ENCODE results near the gene RNF148.

Gene RNF148

DNA sequence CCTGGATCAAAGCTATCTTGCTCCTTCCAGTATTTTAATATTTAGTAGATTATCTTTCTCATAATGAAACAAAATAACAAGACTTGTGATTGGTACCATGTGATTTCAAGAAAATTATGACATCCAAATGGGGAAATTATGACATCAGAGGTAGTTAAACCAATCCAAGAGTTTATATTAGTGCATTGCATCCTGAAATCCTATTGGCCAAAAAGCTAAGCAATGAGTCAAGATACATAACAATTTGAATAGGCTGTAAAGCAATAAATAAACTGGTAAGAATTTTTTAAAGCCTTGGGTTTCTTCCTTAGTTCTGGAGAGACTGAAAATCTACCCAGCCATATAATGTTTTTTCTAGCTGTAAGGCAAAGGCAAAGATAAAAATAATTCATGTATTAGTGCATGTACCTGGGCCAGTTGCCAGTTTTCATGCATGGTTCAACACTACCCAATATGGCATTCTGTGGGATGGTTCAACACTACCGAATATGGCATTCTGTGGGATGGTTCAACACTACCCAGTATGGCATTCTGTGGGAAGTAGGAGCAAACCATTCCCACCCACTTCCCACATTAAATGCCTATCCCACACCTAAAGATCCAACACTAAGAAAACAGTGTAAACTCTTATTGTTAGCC, at the start of gene RNF148:
TSS of gene RNF148 (minus strand) at position 51 of the 639 bp plus-strand sequence. CDS start 172 bp downstream, outside the sequence.
- in situ Hi-C loops (cut with HindIII; ENCODE audit: low sequenced_read_pairs), result no loop called here

DNA sequence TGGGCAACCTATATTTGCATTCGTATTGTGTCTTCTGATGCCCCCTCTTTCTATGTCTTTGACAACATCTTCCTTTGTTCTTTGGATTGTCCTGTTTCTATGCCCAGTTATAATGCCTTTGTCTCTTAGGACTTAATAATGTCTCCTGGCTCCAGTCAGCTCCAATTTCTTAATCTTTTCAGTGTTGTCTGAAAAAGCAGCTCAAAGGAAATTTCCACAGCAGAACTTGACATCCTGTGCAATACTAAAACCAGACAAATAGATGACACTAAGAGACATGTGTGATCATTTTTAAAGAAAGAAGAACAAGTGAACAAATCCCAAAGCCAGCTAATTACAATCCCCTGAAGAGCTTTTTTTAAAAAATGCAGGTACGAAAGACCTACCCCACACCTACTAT, 47.7 kb upstream of the RNF148 start:
- in situ Hi-C loops (cut with HindIII; ENCODE audit: low sequenced_read_pairs), result no loop called here

DNA sequence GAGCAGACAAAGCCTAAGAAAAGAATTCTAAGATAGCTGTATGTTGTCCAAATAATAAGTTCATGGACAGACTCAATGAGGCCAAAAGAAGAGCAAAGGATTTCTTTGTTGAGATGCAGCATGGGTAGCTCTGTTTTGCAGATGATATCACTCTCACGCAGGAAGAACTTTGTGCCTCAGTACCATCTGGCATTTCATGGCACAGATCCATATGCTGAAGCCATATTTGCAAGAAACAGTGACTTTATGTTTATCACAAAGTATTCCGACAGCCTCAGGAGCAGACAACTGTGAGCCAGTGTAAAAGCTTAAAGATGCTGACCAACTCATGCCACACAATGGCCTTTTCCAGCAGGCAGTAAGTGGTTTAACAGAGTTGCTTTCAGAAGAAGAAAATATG, 45.5 kb upstream of the RNF148 start:
- in situ Hi-C loops (cut with HindIII; ENCODE audit: low sequenced_read_pairs), result no loop called here

DNA sequence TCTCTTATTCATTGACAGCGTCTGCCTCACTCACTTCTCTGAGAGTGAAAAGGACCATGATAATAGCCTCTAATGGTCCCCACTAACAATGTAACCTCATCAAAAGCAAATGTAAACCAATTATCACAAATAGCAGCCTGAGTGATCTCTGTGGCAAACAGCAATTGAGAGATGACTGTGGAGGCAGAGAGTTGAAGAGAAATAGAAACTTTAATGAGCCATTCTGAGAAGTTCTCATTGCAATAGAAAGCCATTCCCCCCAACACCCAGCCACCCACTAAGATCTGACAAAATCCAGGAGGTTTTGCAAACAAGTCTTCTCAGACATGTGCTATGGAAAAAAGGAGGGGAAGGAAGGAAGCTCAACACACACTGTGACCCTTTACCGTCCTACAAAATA, 44.2 kb upstream of the RNF148 start:
- in situ Hi-C loops (cut with HindIII; ENCODE audit: low sequenced_read_pairs), result no loop called here

DNA sequence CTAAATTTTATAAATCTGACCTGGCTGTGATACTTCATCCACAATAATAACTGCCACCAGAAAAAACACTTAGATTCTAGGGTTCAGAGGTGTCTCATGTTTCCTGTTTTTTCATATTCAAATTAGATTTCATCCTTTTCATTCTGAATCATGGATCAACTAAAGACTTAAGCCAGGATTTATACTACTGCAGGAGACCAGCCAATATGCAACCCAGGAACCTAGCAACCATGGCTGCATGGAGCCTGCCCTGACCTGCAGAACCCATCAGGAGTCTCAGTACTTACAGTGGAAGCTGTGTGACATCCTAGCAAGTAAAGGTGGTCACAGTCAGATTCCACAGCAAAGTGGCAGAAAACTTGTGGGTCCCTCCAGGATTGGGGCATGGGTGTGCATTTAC, 40.5 kb upstream of the RNF148 start:
- in situ Hi-C loops (cut with HindIII; ENCODE audit: low sequenced_read_pairs), result no loop called here

- in situ Hi-C loops (cut with HindIII; ENCODE audit: low sequenced_read_pairs), result no loop called here
These were observed 36.2 kb upstream of the RNF148 start for GRCh38 chr7:122738947-122739346.

DNA sequence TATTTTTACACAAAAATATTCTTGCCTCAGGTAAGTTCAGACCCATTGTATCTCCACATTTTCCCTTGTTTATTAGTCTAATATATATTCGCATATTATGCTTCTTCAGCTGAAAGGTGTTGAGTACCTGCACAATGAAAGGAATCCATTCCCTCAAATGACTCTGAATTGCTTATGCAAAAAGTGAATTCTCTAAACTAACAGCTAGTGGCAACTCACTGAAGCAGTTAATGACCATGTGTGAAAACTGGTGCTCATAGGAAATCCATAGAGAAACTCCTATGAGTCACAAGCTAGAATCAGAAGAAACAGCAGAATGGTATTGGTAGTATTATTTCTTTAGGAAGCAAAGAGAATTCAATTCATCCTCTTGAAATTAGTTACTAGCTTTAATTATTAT, 33.5 kb upstream of the RNF148 start:
- in situ Hi-C loops (cut with HindIII; ENCODE audit: low sequenced_read_pairs), result no loop called here

- in situ Hi-C loops (cut with HindIII; ENCODE audit: low sequenced_read_pairs), result no loop called here
These were observed 25.0 kb upstream of the RNF148 start for GRCh38 chr7:122727759-122728158.

- in situ Hi-C loops (cut with HindIII; ENCODE audit: low sequenced_read_pairs), result no loop called here
These were observed 24.6 kb upstream of the RNF148 start for GRCh38 chr7:122727354-122727753.

GRCh38 chr7:122726881-122727280, 24.2 kb upstream of the RNF148 start:
- in situ Hi-C loops (cut with HindIII; ENCODE audit: low sequenced_read_pairs), result no loop called here

- in situ Hi-C loops (cut with HindIII; ENCODE audit: low sequenced_read_pairs), result no loop called here
These were observed 21.6 kb upstream of the RNF148 start for GRCh38 chr7:122724366-122724765.

DNA sequence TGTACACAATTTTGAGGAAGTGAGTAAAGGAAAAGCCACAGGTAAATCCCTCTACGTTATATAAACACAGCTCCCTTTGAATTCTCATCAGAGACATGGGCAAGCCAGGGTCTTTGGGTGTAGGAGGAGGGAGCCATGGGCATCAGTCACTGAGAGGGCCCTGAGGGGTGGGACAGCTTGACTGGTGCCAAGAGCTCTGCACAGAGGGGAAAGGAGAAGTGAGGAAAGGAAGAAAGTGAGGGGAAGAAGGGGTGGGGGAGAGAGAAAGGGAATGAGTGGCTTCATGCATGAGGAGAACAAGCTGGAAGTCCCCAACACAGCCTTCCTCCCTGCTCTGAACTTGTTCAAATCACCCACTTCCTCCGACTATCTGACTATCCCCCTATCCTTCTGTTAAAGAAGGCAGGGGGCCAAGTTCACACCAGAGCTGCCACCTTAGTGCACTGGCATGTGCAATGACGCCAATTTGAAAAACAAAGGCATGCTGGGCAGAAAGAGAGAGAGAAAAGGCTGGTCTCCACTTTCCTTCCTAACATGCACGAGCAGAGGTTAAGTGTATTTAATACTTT, 16.4 kb upstream of the RNF148 start:
- in situ Hi-C loops (cut with HindIII; ENCODE audit: low sequenced_read_pairs), result no loop called here

DNA sequence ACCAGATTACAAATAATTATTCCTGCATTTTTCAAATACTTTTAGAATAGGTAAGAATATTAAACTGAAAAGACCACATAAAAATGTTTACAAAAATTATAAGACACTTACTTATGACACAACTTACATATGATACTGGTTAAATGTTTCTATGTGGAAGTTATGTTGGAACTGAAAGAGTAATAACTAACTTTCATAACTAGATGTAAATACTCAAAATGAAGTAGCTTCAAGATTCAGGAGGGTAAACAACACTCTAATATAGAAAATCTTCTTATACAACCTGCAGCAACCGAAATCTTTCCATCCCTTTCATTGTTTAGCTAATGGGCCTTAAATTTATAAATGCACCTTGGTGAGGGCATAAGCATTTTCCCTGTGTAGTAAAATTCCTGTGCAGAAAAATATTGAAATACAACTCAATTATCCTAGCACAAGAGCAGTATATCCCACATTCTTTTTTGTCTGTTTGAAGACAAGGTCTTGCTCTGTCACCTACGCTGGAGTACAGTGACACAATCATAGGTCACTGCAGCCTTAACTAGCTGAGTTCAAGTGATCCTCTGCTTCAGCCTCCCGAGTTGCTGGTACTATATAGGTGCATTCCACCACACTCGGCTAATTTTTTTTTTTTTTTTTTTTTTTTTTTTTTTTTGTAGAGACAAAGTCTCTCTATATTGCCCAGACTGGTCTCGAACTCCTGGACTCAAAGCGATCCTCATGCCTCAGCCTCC, 14.8 kb upstream of the RNF148 start:
- in situ Hi-C loops (cut with HindIII; ENCODE audit: low sequenced_read_pairs), result no loop called here

DNA sequence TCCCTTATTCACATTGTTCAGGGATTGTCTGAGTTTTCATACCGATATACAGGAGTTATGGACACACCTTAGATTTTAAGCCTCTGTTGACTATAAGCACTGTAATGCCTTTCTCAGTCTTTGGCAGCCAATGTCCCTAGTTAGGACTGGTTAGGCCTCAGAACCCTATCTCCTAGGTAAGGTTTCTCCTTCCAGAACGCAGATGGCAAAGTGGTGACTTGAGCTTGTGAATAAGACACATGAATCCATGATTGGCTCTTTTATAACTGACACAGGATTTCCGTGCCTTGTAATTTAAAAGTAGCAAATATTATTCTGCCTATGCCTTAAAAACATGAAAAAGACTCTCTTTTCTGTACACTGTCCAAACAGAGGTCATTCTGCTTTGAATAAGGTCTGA, 12.5 kb upstream of the RNF148 start:
- in situ Hi-C loops (cut with HindIII; ENCODE audit: low sequenced_read_pairs), result no loop called here

GRCh38 chr7:122710916-122711315, 8.2 kb upstream of the RNF148 start:
- in situ Hi-C loops (cut with HindIII; ENCODE audit: low sequenced_read_pairs), result no loop called here

DNA sequence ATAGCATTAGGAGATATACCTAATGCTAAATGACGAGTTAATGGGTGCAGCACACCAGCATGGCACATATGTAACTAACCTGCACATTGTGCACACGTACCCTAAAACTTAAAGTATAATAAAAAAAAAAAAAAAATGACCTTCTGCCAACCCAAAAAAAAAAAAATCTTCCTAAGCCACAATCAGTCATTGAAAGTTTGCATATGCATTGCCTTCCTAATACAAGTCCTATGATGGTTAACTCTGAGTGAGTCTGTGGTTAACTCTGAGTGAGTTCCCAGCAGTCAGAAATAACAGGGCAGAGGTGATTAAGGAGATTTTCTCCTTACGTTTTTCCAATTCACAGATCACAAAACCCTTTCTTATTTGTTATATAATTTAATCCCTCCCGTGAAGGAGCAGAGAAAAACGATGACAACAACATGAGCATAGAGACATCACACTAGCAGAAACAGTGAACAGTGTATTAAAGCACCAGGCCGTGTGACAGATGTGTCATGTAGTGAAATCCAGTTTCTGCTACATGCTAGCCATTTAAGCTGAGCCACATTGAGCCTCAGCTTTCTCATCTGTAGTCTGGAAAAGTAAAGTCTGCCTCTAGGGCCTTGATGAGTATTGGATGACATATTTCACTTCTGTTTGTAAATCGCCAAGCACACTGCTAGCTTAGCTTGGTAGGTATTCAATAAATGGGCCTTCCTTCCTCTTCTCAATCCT, 7.4 kb upstream of the RNF148 start:
- in situ Hi-C loops (cut with HindIII; ENCODE audit: low sequenced_read_pairs), result no loop called here

DNA sequence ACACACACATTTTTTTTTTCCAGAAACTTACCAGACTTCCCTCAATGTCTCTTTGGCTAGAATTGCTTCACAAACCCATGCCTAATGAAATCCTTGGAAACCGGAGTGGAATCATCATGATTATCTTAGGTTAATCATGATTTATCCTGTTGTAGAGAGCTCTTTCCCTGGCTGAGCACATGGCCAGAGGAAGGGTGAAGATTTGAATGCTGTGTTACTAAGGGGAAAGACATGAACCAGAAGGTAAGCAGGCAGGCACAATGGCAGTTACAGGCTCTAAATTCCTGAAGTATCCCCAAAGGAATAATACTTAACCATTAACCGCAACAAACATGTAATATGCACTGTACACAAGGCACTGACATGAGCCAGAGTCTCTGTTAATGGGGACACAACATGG, 4.1 kb upstream of the RNF148 start:
- in situ Hi-C loops (cut with HindIII; ENCODE audit: low sequenced_read_pairs), result no loop called here

GRCh38 chr7:122699017-122699416, 3.7 kb downstream of the RNF148 start, which contains the start of gene RNF133:
Gene RNF133, minus strand, starts transcription at chr7:122699117. Its CDS starts 199 bp downstream, at chr7:122698918.
- in situ Hi-C loops (cut with HindIII; ENCODE audit: low sequenced_read_pairs), result no loop called here

- in situ Hi-C loops (cut with HindIII; ENCODE audit: low sequenced_read_pairs), result no loop called here
These were observed 6.9 kb downstream of the RNF148 start for GRCh38 chr7:122695816-122696215.

GRCh38 chr7:122694697-122695096, 8.0 kb downstream of the RNF148 start:
- in situ Hi-C loops (cut with HindIII; ENCODE audit: low sequenced_read_pairs), result no loop called here

DNA sequence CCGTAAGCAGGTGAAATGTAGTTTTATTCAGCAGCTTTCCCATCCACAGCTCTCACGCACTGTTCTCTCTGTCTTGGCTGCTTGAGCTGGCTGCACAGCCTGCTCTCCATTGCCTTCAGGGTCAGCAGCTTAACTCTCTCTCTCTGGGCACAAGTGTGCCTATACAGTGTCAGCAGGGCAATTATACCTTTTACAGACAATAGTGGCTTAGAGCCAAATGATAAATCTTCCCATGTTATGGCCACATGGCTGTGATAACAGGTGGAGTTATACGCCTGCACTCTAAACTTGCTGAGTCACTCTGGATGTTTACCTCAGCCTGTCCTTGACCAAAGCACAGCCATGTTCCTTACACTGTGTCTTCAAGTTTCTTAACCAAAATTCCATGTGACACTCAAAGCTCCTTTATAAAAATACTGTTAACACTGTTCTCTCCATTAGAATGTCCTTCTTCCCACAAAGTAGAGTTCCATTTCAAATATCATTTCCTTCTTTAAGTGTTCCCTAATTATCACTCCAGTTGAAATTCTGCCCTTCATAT, 9.9 kb downstream of the RNF148 start:
- in situ Hi-C loops (cut with HindIII; ENCODE audit: low sequenced_read_pairs), result no loop called here

Measured in DLD1 (cell line).